PC-9 (cell line): ENCODE data around the gene GRN.
"Not testable (repeated sequence)": the region's sequence is repeated elsewhere in the genome, so short reads cannot be mapped to it uniquely, and the experiment has no call there.

Experiments used
- EZH2 ChIP-seq: fragments of 200-600 bp; sonication (generic); IDR thresholded peaks from 2 replicates; pipeline ENCODE4 v1.8.0; 2017; ENCODE audit warnings: antibody characterized with exemption, low read depth
- TF ChIP-seq, protein P1 (sequence below): fragments of 200-600 bp; sonication (generic); conservative IDR thresholded peaks from 2 replicates; pipeline ENCODE4 v1.6.1; 2017; ENCODE audit warnings: mixed run types, antibody characterized with exemption, mild to moderate bottlenecking, moderate library complexity

DNA sequence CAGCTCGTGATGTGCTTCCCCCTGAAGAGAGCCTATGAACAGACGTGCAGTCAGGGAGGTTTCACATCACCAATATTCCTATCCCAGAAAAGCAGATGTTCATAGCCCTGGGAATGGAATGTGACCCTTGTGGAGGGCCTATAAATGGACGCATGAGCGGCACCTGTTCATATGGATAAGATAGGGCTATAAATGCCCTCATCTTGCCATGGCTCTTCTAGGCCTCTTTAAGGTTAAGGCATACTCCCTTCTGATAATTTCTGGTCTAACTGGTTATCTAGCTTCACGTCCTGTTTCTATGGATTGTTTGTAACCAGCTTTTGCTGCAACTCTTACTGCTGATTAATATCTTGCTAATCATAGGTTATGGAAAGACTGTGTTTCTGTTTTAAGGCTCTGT lies 4.5 kb upstream of the GRN start:
- TF ChIP-seq, protein P1, sequence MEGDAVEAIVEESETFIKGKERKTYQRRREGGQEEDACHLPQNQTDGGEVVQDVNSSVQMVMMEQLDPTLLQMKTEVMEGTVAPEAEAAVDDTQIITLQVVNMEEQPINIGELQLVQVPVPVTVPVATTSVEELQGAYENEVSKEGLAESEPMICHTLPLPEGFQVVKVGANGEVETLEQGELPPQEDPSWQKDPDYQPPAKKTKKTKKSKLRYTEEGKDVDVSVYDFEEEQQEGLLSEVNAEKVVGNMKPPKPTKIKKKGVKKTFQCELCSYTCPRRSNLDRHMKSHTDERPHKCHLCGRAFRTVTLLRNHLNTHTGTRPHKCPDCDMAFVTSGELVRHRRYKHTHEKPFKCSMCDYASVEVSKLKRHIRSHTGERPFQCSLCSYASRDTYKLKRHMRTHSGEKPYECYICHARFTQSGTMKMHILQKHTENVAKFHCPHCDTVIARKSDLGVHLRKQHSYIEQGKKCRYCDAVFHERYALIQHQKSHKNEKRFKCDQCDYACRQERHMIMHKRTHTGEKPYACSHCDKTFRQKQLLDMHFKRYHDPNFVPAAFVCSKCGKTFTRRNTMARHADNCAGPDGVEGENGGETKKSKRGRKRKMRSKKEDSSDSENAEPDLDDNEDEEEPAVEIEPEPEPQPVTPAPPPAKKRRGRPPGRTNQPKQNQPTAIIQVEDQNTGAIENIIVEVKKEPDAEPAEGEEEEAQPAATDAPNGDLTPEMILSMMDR = not testable (repeated sequence)
- not testable (repeated sequence) for TF ChIP-seq EZH2
